ENCODE data around the gene ELL.
A peak's percentile ranks its signal among the peaks of the same experiment; 100 is the strongest.

Gene ELL

DNA sequence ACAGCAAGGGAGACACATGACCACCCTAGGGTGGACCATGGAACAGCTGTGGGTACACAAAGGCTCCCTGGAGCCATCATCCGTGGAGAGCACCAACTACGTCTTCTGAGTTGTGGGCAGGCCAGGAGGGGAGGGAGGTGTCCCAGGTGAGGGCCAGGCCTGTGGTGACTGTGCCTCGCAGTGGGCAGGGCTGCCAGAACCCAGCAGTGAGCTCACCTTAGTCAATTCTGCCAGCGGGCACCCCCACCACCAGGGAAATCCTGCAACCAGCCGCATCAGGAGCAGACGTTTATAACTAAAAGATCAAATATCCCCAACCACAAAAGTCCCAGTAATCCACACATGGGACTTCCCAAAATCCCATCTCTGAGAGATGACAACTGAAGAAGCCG lies 19.6 kb downstream of the ELL start:
- H3K9ac ChIP-seq (ENCODE audit: low read depth, low read length) = no peak overlapping the region
- H3K4me2 ChIP-seq (ENCODE audit: low read length) = no peak overlapping the region
- H3K4me1 ChIP-seq (ENCODE audit: control insufficient read depth, insufficient read depth, low read length) = peaks cover 51% of the 10 kb centered on the region
- no peaks in the 10 kb centered on the region for H3K9me3 ChIP-seq (replicated peaks; ENCODE audit: low read length)
- H3K36me3 ChIP-seq (ENCODE audit: insufficient read depth, low read length) = no peaks in the 10 kb centered on the region
- H3K4me3 ChIP-seq (ENCODE audit: low read length) = no peak overlapping the region
- H3K27me3 ChIP-seq (ENCODE audit: control insufficient read depth, insufficient read depth, low read length) = no peaks in the 10 kb centered on the region

- Histone ChIP-seq H3K4me2 (ENCODE audit: low read length) (no peak overlapping the region), H3K27me3 (ENCODE audit: control insufficient read depth, insufficient read depth, low read length) (no peaks in the 10 kb centered on the region), H3K9me3 (replicated peaks; ENCODE audit: low read length) (no peaks in the 10 kb centered on the region), H3K9ac (ENCODE audit: low read depth, low read length) (no peak overlapping the region), H3K36me3 (ENCODE audit: insufficient read depth, low read length) (no peaks in the 10 kb centered on the region), H3K4me3 (ENCODE audit: low read length) (no peak overlapping the region), H3K4me1 (ENCODE audit: control insufficient read depth, insufficient read depth, low read length) (peaks cover 47% of the 10 kb centered on the region)
Observed at GRCh38 chr19:18501832-18502231, 20.0 kb downstream of the ELL start.

DNA sequence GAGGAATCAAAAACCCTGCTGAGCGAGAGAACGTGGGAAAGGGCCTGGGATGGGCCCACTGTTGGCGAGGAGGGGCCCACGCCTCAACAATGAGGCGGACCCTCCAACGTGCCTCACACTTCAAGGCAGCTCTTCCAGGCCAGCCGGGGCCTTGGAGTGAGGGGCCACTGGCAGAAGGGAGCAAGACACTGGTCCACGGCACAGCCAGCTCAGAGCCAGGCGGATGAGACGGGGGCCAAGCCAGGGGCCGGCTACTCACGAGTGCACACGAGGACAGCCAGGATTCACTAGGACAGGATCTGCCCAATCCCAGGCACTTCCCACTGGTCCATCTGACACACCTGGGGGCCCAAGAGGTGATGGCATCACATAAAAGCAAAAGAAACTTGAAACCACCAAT lies 20.5 kb downstream of the ELL start:
- Histone ChIP-seq H3K27me3 (ENCODE audit: control insufficient read depth, insufficient read depth, low read length) (no peaks in the 10 kb centered on the region), H3K4me2 (ENCODE audit: low read length) (no peak overlapping the region), H3K9ac (ENCODE audit: low read depth, low read length) (no peak overlapping the region), H3K4me3 (ENCODE audit: low read length) (no peak overlapping the region), H3K36me3 (ENCODE audit: insufficient read depth, low read length) (no peaks in the 10 kb centered on the region), H3K4me1 (ENCODE audit: control insufficient read depth, insufficient read depth, low read length) (peaks cover 48% of the 10 kb centered on the region), H3K9me3 (replicated peaks; ENCODE audit: low read length) (no peaks in the 10 kb centered on the region)

- Histone ChIP-seq H3K9me3 (replicated peaks; ENCODE audit: low read length) (no peaks in the 10 kb centered on the region), H3K4me1 (ENCODE audit: control insufficient read depth, insufficient read depth, low read length) (peaks cover 48% of the 10 kb centered on the region)
Observed at GRCh38 chr19:18500799-18501198, 21.1 kb downstream of the ELL start.

DNA sequence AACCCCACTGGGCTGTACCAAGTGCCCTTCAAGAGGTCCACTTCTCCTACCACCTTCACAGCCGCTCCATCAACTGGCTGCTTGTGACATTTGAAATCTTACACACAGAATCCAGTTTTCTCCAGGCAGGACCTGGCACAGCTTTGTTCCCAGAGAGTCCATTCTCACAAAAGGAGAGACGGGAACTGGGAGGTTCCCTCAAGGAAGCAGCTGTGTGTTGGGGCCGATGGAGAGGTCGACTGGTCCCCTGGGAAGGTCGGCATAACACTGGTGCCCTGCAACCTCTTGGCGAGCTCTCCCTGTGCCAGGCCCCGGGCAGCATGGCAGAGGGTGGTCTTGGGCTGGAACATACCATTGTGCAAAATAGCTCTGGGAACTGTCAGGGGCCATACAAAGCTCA lies 21.5 kb downstream of the ELL start:
- peaks cover 49% of the 10 kb centered on the region for H3K4me1 ChIP-seq (ENCODE audit: control insufficient read depth, insufficient read depth, low read length)
- no peak overlapping the region for H3K4me3 ChIP-seq (ENCODE audit: low read length)
- H3K27me3 ChIP-seq (ENCODE audit: control insufficient read depth, insufficient read depth, low read length) = no peaks in the 10 kb centered on the region
- no peaks in the 10 kb centered on the region for H3K9me3 ChIP-seq (replicated peaks; ENCODE audit: low read length)
- no peaks in the 10 kb centered on the region for H3K36me3 ChIP-seq (ENCODE audit: insufficient read depth, low read length)
- H3K9ac ChIP-seq (ENCODE audit: low read depth, low read length) = no peak overlapping the region
- H3K4me2 ChIP-seq (ENCODE audit: low read length) = no peak overlapping the region

More at GRCh38 chr19:18500799-18501198, 21.1 kb downstream of the ELL start:
- Histone ChIP-seq H3K4me2 (ENCODE audit: low read length) (no peak overlapping the region), H3K27me3 (ENCODE audit: control insufficient read depth, insufficient read depth, low read length) (no peaks in the 10 kb centered on the region), H3K4me3 (ENCODE audit: low read length) (no peak overlapping the region), H3K36me3 (ENCODE audit: insufficient read depth, low read length) (no peaks in the 10 kb centered on the region), H3K9ac (ENCODE audit: low read depth, low read length) (no peak overlapping the region)

- Histone ChIP-seq H3K4me3 (ENCODE audit: low read length) (no peak overlapping the region), H3K4me1 (ENCODE audit: control insufficient read depth, insufficient read depth, low read length) (peaks cover 50% of the 10 kb centered on the region), H3K9me3 (replicated peaks; ENCODE audit: low read length) (no peaks in the 10 kb centered on the region), H3K36me3 (ENCODE audit: insufficient read depth, low read length) (no peaks in the 10 kb centered on the region), H3K9ac (ENCODE audit: low read depth, low read length) (no peak overlapping the region), H3K4me2 (ENCODE audit: low read length) (no peak overlapping the region), H3K27me3 (ENCODE audit: control insufficient read depth, insufficient read depth, low read length) (no peaks in the 10 kb centered on the region)
Observed at GRCh38 chr19:18499055-18499775, 22.7 kb downstream of the ELL start.

- Histone ChIP-seq H3K9me3 (replicated peaks; ENCODE audit: low read length) (no peaks in the 10 kb centered on the region), H3K4me1 (ENCODE audit: control insufficient read depth, insufficient read depth, low read length) (peaks cover 42% of the 10 kb centered on the region), H3K4me3 (ENCODE audit: low read length) (no peak overlapping the region), H3K4me2 (ENCODE audit: low read length) (no peak overlapping the region), H3K27me3 (ENCODE audit: control insufficient read depth, insufficient read depth, low read length) (no peaks in the 10 kb centered on the region), H3K36me3 (ENCODE audit: insufficient read depth, low read length) (no peaks in the 10 kb centered on the region), H3K9ac (ENCODE audit: low read depth, low read length) (no peak overlapping the region)
Observed at GRCh38 chr19:18496980-18497256, 25.0 kb downstream of the ELL start.

- Histone ChIP-seq H3K4me1 (ENCODE audit: control insufficient read depth, insufficient read depth, low read length) (peaks cover 42% of the 10 kb centered on the region), H3K4me2 (ENCODE audit: low read length) (peak overlapping the region; percentile 33), H3K9ac (ENCODE audit: low read depth, low read length) (no peak overlapping the region), H3K4me3 (ENCODE audit: low read length) (no peak overlapping the region), H3K27me3 (ENCODE audit: control insufficient read depth, insufficient read depth, low read length) (no peaks in the 10 kb centered on the region), H3K9me3 (replicated peaks; ENCODE audit: low read length) (no peaks in the 10 kb centered on the region), H3K36me3 (ENCODE audit: insufficient read depth, low read length) (no peaks in the 10 kb centered on the region)
Observed at GRCh38 chr19:18496167-18496979, 25.5 kb downstream of the ELL start.

GRCh38 chr19:18495204-18495911 lies 26.5 kb downstream of the ELL start:
- no peak overlapping the region for H3K4me2 ChIP-seq (ENCODE audit: low read length)
- no peaks in the 10 kb centered on the region for H3K9me3 ChIP-seq (replicated peaks; ENCODE audit: low read length)
- H3K36me3 ChIP-seq (ENCODE audit: insufficient read depth, low read length) = no peaks in the 10 kb centered on the region
- H3K4me3 ChIP-seq (ENCODE audit: low read length) = no peak overlapping the region
- peaks cover 36% of the 10 kb centered on the region for H3K4me1 ChIP-seq (ENCODE audit: control insufficient read depth, insufficient read depth, low read length)
- H3K27me3 ChIP-seq (ENCODE audit: control insufficient read depth, insufficient read depth, low read length) = no peaks in the 10 kb centered on the region
- no peak overlapping the region for H3K9ac ChIP-seq (ENCODE audit: low read depth, low read length)

- Histone ChIP-seq H3K9ac (ENCODE audit: low read depth, low read length) (no peak overlapping the region), H3K4me2 (ENCODE audit: low read length) (peak overlapping the region; percentile 42), H3K9me3 (replicated peaks; ENCODE audit: low read length) (no peaks in the 10 kb centered on the region), H3K4me1 (ENCODE audit: control insufficient read depth, insufficient read depth, low read length) (peaks cover 36% of the 10 kb centered on the region), H3K27me3 (ENCODE audit: control insufficient read depth, insufficient read depth, low read length) (no peaks in the 10 kb centered on the region), H3K4me3 (ENCODE audit: low read length) (no peak overlapping the region), H3K36me3 (ENCODE audit: insufficient read depth, low read length) (no peaks in the 10 kb centered on the region)
Observed at GRCh38 chr19:18494267-18494607, 27.6 kb downstream of the ELL start.

DNA sequence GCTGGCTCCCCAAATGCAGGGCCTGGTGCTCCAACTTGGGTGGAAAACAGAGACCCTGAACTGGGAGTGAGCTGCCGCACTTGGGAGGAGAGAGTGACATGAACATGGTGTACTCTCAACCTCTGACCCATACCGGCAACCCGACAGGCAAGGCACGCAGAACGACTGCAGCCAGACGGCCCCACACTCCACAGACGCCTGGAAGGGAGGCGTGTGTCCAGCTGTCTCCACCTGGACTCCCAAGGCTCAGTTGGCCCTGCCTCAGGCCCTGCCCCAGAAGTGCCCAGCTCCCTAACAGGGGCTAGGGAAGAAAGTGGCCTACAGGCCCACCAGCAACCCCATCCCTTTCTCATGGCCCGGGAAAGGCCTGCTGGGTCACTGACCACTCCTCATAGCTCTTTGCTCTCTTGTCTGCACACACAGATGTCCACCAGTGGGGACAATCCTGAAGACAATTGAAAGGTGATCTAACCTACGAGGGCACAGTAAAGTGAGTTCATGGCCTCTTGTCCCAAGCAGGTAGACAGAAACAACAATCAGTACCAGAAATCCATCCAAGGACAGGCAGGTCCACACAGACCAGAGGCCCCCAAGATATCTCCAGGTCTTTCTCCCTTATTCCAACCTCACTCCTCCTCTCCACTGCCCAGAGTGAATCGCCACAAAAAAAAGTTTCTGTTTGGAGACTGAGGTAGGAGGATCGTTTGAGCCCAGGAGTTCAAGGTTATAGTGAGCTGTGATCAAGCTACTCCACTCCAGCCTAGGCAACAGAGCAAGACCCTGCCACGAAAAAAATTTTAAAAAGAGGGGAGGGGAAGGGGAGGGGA lies 28.2 kb downstream of the ELL start:
- Histone ChIP-seq H3K4me2 (ENCODE audit: low read length) (peak overlapping the region; percentile 42), H3K9me3 (replicated peaks; ENCODE audit: low read length) (no peaks in the 10 kb centered on the region), H3K9ac (ENCODE audit: low read depth, low read length) (no peak overlapping the region), H3K4me1 (ENCODE audit: control insufficient read depth, insufficient read depth, low read length) (peaks cover 40% of the 10 kb centered on the region), H3K27me3 (ENCODE audit: control insufficient read depth, insufficient read depth, low read length) (no peaks in the 10 kb centered on the region), H3K36me3 (ENCODE audit: insufficient read depth, low read length) (no peaks in the 10 kb centered on the region), H3K4me3 (ENCODE audit: low read length) (no peak overlapping the region)
